DOHH2 (cell line): ENCODE results near the gene OLFML3.

Source experiments
- EZH2phosphoT487 ChIP-seq: fragments of 200-600 bp; sonication (generic); IDR thresholded peaks from 2 replicates; pipeline ENCODE4 v1.6.1; 2017; ENCODE audit warnings: borderline replicate concordance, mild to moderate bottlenecking, antibody characterized with exemption, low read length, moderate library complexity, mixed read lengths
- TF ChIP-seq, protein P1 (sequence below): fragments of 200-600 bp; sonication (generic); IDR thresholded peaks from one replicate; pipeline ENCODE4 v1.5.1; 2014; ENCODE audit warnings: antibody characterized with exemption, mild to moderate bottlenecking, low read depth, low read length; ENCODE audit not compliant: poor library complexity, severe bottlenecking

GRCh38 chr1:113987259-113987658 lies 8.0 kb downstream of the OLFML3 start:
- TF ChIP-seq, protein P1, sequence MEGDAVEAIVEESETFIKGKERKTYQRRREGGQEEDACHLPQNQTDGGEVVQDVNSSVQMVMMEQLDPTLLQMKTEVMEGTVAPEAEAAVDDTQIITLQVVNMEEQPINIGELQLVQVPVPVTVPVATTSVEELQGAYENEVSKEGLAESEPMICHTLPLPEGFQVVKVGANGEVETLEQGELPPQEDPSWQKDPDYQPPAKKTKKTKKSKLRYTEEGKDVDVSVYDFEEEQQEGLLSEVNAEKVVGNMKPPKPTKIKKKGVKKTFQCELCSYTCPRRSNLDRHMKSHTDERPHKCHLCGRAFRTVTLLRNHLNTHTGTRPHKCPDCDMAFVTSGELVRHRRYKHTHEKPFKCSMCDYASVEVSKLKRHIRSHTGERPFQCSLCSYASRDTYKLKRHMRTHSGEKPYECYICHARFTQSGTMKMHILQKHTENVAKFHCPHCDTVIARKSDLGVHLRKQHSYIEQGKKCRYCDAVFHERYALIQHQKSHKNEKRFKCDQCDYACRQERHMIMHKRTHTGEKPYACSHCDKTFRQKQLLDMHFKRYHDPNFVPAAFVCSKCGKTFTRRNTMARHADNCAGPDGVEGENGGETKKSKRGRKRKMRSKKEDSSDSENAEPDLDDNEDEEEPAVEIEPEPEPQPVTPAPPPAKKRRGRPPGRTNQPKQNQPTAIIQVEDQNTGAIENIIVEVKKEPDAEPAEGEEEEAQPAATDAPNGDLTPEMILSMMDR: no peak
- TF ChIP-seq EZH2phosphoT487: no peak
